ENCODE measurements around the gene TRIM17. TPM values are rescaled to one million over a fixed set of nuclear protein-coding genes. Genes with fewer than 3 reads are reported as not detected.

Gene TRIM17
- total RNA-seq, 1 donor from 2014 or later = 0.38 TPM

Small RNA genes lying within 50 kb of the gene (microRNA-seq; reads per million reads assigned to microRNA genes)
- gene MIR4666A (not detected), gene MIR6742 (not detected)

Other genes starting within 250 kb of the TRIM17 start
- gene OBSCN, start 208.8 kb downstream of the TRIM17 start, total RNA-seq = 275 TPM
- gene TRIM11, start 10.0 kb downstream of the TRIM17 start, total RNA-seq = 7.7 TPM
- 85.4 TPM for gene RNF187, start 70.5 kb upstream of the TRIM17 start, total RNA-seq

Data from Right ventricle myocardium inferior (tissue), 1 donor.